ENCODE measurements around the gene SEC24B. TPM values are rescaled to one million over a fixed set of nuclear protein-coding genes. Genes with fewer than 3 reads are reported as not detected.
"Not testable (repeated sequence)": the region's sequence is repeated elsewhere in the genome, so short reads cannot be mapped to it uniquely, and the experiment has no call there.

SEC24B gene
- total RNA-seq, 1 experiment from 2014 or later, result 18.6 TPM

- no peak for DNase-seq (ENCODE audit: low read depth)
Observed at GRCh38 chr4:109506890-109507289, 73.3 kb downstream of the SEC24B start.

- no peak for DNase-seq (ENCODE audit: low read depth)
Observed at GRCh38 chr4:109510687-109511086, 77.1 kb downstream of the SEC24B start.

GRCh38 chr4:109511414-109511813 is 77.8 kb downstream of the SEC24B start:
- DNase-seq (ENCODE audit: low read depth), result no peak

GRCh38 chr4:109513368-109513767 is 79.8 kb downstream of the SEC24B start:
- not testable (repeated sequence) for DNase-seq (ENCODE audit: low read depth)

GRCh38 chr4:109532182-109532581 is 98.6 kb downstream of the SEC24B start:
- DNase-seq (ENCODE audit: low read depth), result no peak

- no peak for DNase-seq (ENCODE audit: low read depth)
Observed at GRCh38 chr4:109545401-109545800, 111.8 kb downstream of the SEC24B start.

GRCh38 chr4:109547394-109547793 is 113.8 kb downstream of the SEC24B start:
- DNase-seq (ENCODE audit: low read depth), result no peak

- DNase-seq (ENCODE audit: low read depth), result peak; percentile 85
Observed at GRCh38 chr4:109548655-109549054, 115.0 kb downstream of the SEC24B start.

- no peak for DNase-seq (ENCODE audit: low read depth)
Observed at GRCh38 chr4:109552237-109552636, 118.6 kb downstream of the SEC24B start.

GRCh38 chr4:109553130-109553529 is 119.5 kb downstream of the SEC24B start:
- no peak for DNase-seq (ENCODE audit: low read depth)

GRCh38 chr4:109554971-109555370 is 121.4 kb downstream of the SEC24B start:
- no peak for DNase-seq (ENCODE audit: low read depth)

- DNase-seq (ENCODE audit: low read depth), result no peak
Observed at GRCh38 chr4:109557433-109557832, 123.8 kb downstream of the SEC24B start.

- DNase-seq (ENCODE audit: low read depth), result not testable (repeated sequence)
Observed at GRCh38 chr4:109558095-109558494, 124.5 kb downstream of the SEC24B start.

- no peak for DNase-seq (ENCODE audit: low read depth)
Observed at GRCh38 chr4:109559625-109559982, 126.0 kb downstream of the SEC24B start.

GRCh38 chr4:109559983-109560686 is 126.5 kb downstream of the SEC24B start, which contains the start of gene MCUB:
Gene MCUB, plus strand, starts transcription at chr4:109560246. Its CDS starts 92 bp downstream, at chr4:109560338.
- peak; percentile 88 for DNase-seq (ENCODE audit: low read depth)

- DNase-seq (ENCODE audit: low read depth), result peak; percentile 79
Observed at GRCh38 chr4:109560687-109561461, 127.3 kb downstream of the SEC24B start.

- DNase-seq (ENCODE audit: low read depth), result no peak
Observed at GRCh38 chr4:109562457-109563239, 129.0 kb downstream of the SEC24B start.

- DNase-seq (ENCODE audit: low read depth), result no peak
Observed at GRCh38 chr4:109571494-109571893, 137.9 kb downstream of the SEC24B start.

- DNase-seq (ENCODE audit: low read depth), result no peak
Observed at GRCh38 chr4:109572154-109572553, 138.5 kb downstream of the SEC24B start.

- no peak for DNase-seq (ENCODE audit: low read depth)
Observed at GRCh38 chr4:109574443-109574850, 140.8 kb downstream of the SEC24B start.

GRCh38 chr4:109574931-109575804 is 141.6 kb downstream of the SEC24B start:
- no peak for DNase-seq (ENCODE audit: low read depth)
